Ovary (tissue), 9 donors: ENCODE results near the gene PTPRN2. TPM values are rescaled to one million over a fixed set of nuclear protein-coding genes. Genes with fewer than 3 reads are reported as not detected.

Experiments
- DNase-seq, 5 donors: peaks; one replicate each; pipeline ENCODE4 v3.0.0-alpha.2; 2019 to 2020
- H3K27ac ChIP-seq, 2 donors: fragments of 200-600 bp; one replicate each; pipeline versions ENCODE4 v1.5.1 to v1.8.0; 2019 to 2022
- H3K27me3 ChIP-seq: fragments of 200-600 bp; one replicate; pipeline ENCODE4 v1.8.0; 2022
- H3K36me3 ChIP-seq: fragments of 200-600 bp; sonication (generic); one replicate; pipeline ENCODE4 v1.5.1; 2019
- H3K4me1 ChIP-seq: one replicate; pipeline ENCODE4 v1.8.1; 2013; ENCODE audit warnings: mild to moderate bottlenecking, moderate library complexity; ENCODE audit not compliant: insufficient read depth
- H3K4me3 ChIP-seq: fragments of 200-600 bp; sonication (generic); one replicate; pipeline ENCODE4 v1.5.1; 2017
- H3K9me3 ChIP-seq, 2 donors: fragments of 200-600 bp in 1 of 2; sonication (generic) in 1 of 2; one replicate each; pipeline versions ENCODE4 v1.5.1 to v1.8.1; 2013 to 2019; ENCODE audit warnings: mild to moderate bottlenecking in 1 of 2, moderate library complexity in 1 of 2
- CTCF ChIP-seq, 3 donors: fragments of 450-650 bp in 2 of 3; fragments of 200-600 bp in 1 of 3; IDR thresholded peaks; one replicate each; pipeline versions ENCODE4 v1.5.1 to v1.8.0; 2016 to 2022; ENCODE audit warnings: antibody characterized with exemption in 3 of 3, mild to moderate bottlenecking in 1 of 3
- EP300 ChIP-seq: sonication (generic); formaldehyde crosslinking; IDR thresholded peaks from one replicate; pipeline ENCODE4 v1.6.1; 2017; ENCODE audit warnings: antibody characterized with exemption
- POLR2A ChIP-seq: fragments of 450-650 bp; IDR thresholded peaks from one replicate; pipeline ENCODE4 v1.6.1; 2017; ENCODE audit warnings: antibody characterized with exemption, mild to moderate bottlenecking, moderate library complexity
- WGBS, 3 donors: extraction: QIAGEN DNeasy Blood & Tissue Kit in 1 of 3; methylation state at CpG; one replicate each; pipeline versions ENCODE4 v1.1.5 to v1.1.7; 2013 to 2017; 5-methylcytosine and 5-hydroxymethylcytosine counted together
- intact Hi-C, 4 donors: fragments of 100-400 bp; cut with DNase I; formaldehyde crosslinking; loops; one replicate each; pipeline versions ENCODE4 v1.11.0 to v1.15.1; 2022 to 2023
- polyA plus RNA-seq, 2 donors: library from polyadenylated mRNA; stranded (reverse); fragments of 200-250 nt in 1 of 2; fragments of 350-450 nt in 1 of 2; fragmentation: Illumina TruSeq in 1 of 2; extraction: RNeasy Lipid Tissue Mini Kit (QIAGEN cat#74804) in 1 of 2; gene quantifications; one replicate each; pipeline ENCODE4 v1.2.3, GENCODE V29; 2013 to 2014
- total RNA-seq, 7 donors: library from RNA; depleted of rRNA in 2 of 7; stranded (reverse); fragments of >200 nt in 2 of 7; fragmentation: NEBNext Ultra II Directional in 3 of 7; extraction: Animal tissue kit (Norgen Biotek cat#: 25700) in 3 of 7; gene quantifications; one replicate each; pipeline versions ENCODE4 v1.1.0 to v1.2.4, GENCODE V29; 2016 to 2023
- donor health status: DM: no; HTN: no; CAD: no; lungs with moderate emphysema.
- donor health status: DM: no; HTN: no; CAD: no.
- donor health status: Bipolar disorder and iron deficiency.
- donor health status: DM: yes; HTN: yes; CAD: no.
- donor health status: DM: no; HTN: no; CAD: no.
- donor health status: DM: yes; HTN: yes; CAD: no.

PTPRN2 gene
- total and polyA plus RNA-seq, 9 donors, result 3.5 to 11.1 (median 5.9) TPM

GRCh38 chr7:158236400-158236799, 351.2 kb downstream of the PTPRN2 start:
- Histone ChIP-seq H3K4me1 (no peaks in the 10 kb centered on the region), H3K4me3 (no peak overlapping the region), H3K27ac (no peak overlapping the region), H3K36me3 (no peaks in the 10 kb centered on the region), H3K9me3 (no peaks in the 10 kb centered on the region), H3K27me3 (no peaks in the 10 kb centered on the region)
- no peak for TF ChIP-seq EP300
- no peak for TF ChIP-seq POLR2A
- no peak for TF ChIP-seq CTCF (IDR thresholded peaks at IDR 0.05)
- WGBS, 3 donors, result 74 to 93% (median 85%) methylated on average over 8 to 11 of the region's 11 CpGs
- intact Hi-C loops, result no loop called here
- DNase-seq, result no peak

GRCh38 chr7:158235862-158236261, 351.8 kb downstream of the PTPRN2 start:
- no peak overlapping the region for H3K27ac ChIP-seq
- WGBS, 3 donors, result 85 to 86% (median 85%) methylated on average over 16 of the region's 16 CpGs
- no peaks in the 10 kb centered on the region for H3K36me3 ChIP-seq
- no peaks in the 10 kb centered on the region for H3K9me3 ChIP-seq
- H3K4me3 ChIP-seq, result no peak overlapping the region
- no peaks in the 10 kb centered on the region for H3K4me1 ChIP-seq
- H3K27me3 ChIP-seq, result no peaks in the 10 kb centered on the region
- no peak for DNase-seq
- intact Hi-C loops, result no loop called here
- TF ChIP-seq EP300 (no peak), POLR2A (no peak), CTCF (IDR thresholded peaks at IDR 0.05) (no peak)

GRCh38 chr7:158229945-158230344, 357.7 kb downstream of the PTPRN2 start:
- TF ChIP-seq POLR2A (no peak), CTCF (IDR thresholded peaks at IDR 0.05) (no peak)
- DNase-seq, result no peak
- Histone ChIP-seq H3K4me1 (no peaks in the 10 kb centered on the region), H3K4me3 (no peak overlapping the region), H3K36me3 (no peaks in the 10 kb centered on the region), H3K9me3 (no peaks in the 10 kb centered on the region), H3K27ac (no peak overlapping the region), H3K27me3 (no peaks in the 10 kb centered on the region)
- WGBS, 3 donors, result 90 to 95% (median 91%) methylated on average over 1 of the region's 1 CpG
- intact Hi-C loops, result no loop called here

- TF ChIP-seq POLR2A, result no peak
- TF ChIP-seq CTCF (IDR thresholded peaks at IDR 0.05), result no peak
- TF ChIP-seq EP300, result no peak
- intact Hi-C loops, result no loop called here
- H3K27ac ChIP-seq, result no peak overlapping the region
- no peaks in the 10 kb centered on the region for H3K27me3 ChIP-seq
- WGBS, 3 donors, result 28 to 42% (median 39%) methylated on average over 2 of the region's 2 CpGs
- no peaks in the 10 kb centered on the region for H3K36me3 ChIP-seq
- no peak for DNase-seq
- H3K4me1 ChIP-seq, result no peaks in the 10 kb centered on the region
- no peaks in the 10 kb centered on the region for H3K9me3 ChIP-seq
- H3K4me3 ChIP-seq, result no peak overlapping the region
Measured at GRCh38 chr7:158228986-158229385, 358.6 kb downstream of the PTPRN2 start.

GRCh38 chr7:158228131-158228530, 359.5 kb downstream of the PTPRN2 start:
- DNase-seq, result no peak
- Histone ChIP-seq H3K27ac (no peak overlapping the region), H3K9me3 (no peaks in the 10 kb centered on the region), H3K27me3 (no peaks in the 10 kb centered on the region), H3K36me3 (no peaks in the 10 kb centered on the region), H3K4me1 (no peaks in the 10 kb centered on the region), H3K4me3 (no peak overlapping the region)
- 69 to 96% (median 87%) methylated on average over 1 of the region's 1 CpG for WGBS, 3 donors
- TF ChIP-seq EP300, result no peak
- TF ChIP-seq CTCF (IDR thresholded peaks at IDR 0.05), result no peak
- no peak for TF ChIP-seq POLR2A
- intact Hi-C loops, result no loop called here
